NCI-H2081 treated with DMSO at 0.1 percent for 48 hours (cell line): Measurements from ENCODE around the gene HOXA3.

ENCODE experiments used
- DNase-seq: peaks from one replicate; lab custom pipeline; 2025; lab: John Stamatoyannopoulos, UW

The HOXA3 gene

DNA sequence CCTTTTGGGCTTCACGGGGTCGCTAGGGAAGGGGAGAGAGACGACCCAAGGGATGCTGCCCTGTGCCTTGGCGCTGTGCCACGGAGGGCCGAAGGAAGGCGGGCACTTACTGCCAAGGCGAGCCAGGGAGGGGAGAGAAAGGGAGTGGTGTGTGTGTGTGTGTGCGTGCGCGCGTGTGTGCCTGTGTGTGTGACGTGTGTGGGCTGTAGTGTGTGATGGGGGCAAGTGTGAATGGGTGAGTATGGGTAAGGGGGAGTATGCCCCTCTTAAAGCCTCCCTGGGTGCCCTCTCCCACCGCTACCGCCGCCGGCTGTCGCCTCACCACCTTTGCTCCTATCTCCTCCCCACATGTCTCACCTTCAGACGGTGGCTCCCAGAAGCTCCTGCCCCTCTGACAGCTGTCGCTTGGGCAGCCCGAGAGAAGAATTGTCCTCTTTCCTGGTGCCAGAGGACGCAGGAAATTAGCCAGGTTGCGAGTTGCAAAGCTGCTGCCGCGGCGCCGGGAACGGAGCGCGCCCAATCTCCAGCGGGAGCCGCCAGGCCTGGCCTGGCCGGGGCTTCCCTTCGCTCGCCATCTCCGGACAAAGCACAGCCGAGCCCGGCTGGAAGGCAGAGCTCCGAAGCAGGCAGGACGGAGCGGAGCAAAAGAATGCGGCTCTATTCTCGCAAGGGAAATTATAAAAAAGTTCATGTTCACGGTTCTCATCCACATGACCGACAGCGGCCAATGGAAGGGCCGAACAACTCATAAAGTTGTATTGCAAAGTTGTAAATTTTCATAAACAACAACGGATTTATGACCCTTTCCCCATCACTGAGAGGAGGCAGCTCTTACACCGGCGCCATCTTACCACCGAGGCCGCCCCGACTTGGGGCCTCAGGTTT is at the start of gene HOXA3:
TSS of gene HOXA3 (minus strand) at position 653 of the 885 bp plus-strand sequence. CDS start 41,943 bp downstream, outside the sequence.
- DNase-seq: no peak

DNA sequence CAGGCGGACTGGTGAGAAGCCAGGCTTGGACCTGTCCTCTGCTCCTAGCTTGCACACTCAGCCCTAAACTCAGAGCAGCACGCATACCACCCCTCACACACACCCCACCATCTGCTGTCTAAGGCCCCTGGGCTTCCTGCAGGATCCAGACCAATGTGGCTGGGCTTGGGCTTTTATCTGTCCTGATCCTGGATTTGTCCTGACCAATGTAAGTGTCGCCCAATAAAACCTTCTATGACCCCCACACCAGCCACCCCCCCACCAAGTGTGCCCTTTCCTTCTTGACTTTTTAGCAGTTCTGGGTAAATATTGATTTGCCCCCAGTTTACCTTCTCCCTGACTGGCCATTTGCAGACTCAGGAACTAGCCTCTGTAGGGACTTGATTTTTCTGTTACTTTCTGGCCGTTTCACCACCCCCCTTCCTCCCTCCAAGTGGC is 49.2 kb upstream of the HOXA3 start:
- no peak for DNase-seq

DNA sequence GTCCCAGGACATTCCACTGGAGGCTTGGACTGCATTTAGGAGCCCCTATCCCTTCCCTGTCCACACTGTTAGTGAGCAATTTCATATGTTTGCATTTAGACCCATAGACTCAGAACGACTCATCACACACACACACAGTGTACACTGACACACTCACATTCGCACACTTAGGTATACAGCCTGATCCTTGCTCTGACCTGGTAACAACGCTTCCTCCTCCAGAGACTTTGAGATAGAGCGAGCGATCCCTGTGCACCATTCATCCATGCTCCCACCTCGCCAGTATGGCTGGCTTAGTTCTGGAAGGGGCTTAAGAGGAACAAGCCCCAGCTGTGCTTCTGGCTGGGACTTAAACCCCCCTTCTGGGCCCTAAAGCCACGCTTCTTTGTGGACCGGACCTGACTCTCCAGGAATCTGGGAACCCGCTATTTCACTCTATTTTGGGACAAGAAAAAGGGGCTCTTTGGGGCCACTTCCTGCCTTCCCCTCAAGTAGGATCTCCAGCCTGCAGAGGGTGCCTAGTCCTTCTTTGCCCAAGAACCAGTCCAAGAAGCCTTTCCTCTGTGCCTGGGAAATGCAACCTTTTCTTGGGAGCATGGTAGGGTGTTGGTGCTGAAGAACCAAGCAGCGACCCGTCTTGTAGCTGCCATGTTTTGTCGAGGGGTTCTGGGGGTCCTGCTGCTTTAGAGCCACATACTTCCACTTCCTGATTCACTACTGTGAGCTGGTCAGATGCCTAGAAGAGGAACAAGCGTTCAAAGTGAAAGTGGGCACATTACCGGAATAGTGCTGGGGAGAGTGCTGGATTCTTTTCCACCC is 48.6 kb upstream of the HOXA3 start:
- no peak for DNase-seq

DNA sequence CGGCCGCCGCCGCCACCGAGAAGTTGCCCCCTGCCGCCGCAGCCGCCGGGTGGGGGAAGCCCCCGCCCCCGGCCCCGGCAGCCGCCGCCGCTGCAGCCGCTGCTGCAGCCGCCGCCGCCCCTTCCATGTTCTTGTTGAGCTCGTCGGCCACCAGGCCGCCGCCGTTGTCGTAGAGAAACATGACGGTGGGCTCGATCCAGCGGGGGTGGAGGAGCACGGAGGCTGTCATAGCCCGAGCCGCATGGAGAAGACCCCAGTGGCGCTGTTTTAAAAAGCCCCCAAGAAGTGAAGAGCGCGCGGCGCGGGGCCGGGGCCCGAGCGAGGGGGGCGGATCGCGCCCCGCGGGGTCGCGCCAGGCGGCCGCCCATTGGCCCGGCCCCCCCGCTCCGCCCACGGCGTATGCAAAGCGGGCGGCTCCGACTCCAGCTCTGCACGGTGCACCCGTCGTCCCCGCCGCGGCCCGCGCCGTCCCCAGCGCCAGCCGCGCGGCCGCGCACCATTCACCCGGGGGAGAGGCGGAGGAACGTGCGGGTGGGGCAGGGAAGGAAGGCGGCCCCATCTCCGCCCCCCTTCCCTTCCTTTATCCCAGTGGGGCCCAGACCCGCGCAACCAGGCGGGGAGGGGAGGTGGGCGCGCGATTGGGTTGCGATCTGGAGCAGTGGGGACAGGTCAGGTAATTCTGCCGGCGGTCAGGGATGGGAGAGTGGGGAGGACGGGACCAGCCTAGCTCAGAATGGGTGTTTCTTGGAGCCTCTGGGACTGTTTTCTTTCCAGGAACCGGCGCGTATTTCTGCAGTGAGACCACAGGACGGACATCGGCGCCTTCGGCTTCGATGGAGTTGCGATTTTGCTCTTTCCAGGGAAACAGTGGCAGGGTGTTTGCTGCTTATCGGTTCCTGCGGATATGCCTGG is 47.7 kb upstream of the HOXA3 start, which contains the start of gene HOXA13:
TSS of gene HOXA13 (minus strand) at position 243 of the 912 bp plus-strand sequence. CDS start at position 229, 14 bp downstream.
- no peak for DNase-seq

DNA sequence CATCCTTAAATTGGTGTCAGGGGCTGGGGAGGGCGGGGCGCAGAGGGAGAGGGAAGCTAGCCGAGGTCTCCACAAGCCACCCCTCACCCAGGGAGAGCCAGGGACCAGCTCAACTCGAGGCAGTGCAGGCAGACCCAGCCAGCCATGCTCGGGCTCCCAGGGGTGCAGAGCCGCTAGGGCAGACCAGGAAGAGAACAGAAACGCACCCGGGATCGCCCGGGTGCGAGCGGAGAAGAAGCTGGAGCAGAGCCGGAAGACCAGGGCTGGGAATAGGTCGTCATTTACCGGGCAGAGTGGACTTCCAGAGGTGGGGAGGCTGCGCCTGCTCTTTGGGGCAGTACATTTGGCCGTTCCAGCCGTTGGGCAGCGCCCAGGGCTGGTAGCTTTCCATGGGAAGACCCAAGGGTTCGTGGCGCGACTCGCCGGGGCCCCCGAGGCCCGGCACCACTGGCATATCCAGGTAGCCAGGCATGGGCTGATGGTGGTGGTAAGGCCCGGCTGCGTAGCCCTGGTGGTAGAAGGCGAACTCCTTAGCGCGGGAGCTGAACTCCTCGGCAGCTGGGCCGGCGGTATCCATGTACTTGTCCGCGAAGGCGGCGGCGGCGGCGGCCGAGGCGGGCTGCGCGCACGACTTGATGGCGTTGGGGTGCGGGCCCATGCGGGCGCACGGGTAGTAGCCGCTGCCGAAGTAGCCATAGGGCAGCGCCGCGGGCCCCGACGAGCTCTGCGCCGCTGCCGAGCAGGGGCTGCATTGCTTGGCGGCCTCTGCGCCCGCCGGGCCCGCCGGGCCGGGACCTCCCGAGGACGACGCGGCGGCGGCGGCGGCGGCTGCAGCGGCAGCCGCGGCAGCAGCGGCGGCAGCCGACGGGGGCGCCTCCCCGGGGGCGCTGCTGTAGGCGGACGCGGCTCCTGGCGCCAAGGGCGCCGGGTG is 46.8 kb upstream of the HOXA3 start:
- DNase-seq: no peak

DNA sequence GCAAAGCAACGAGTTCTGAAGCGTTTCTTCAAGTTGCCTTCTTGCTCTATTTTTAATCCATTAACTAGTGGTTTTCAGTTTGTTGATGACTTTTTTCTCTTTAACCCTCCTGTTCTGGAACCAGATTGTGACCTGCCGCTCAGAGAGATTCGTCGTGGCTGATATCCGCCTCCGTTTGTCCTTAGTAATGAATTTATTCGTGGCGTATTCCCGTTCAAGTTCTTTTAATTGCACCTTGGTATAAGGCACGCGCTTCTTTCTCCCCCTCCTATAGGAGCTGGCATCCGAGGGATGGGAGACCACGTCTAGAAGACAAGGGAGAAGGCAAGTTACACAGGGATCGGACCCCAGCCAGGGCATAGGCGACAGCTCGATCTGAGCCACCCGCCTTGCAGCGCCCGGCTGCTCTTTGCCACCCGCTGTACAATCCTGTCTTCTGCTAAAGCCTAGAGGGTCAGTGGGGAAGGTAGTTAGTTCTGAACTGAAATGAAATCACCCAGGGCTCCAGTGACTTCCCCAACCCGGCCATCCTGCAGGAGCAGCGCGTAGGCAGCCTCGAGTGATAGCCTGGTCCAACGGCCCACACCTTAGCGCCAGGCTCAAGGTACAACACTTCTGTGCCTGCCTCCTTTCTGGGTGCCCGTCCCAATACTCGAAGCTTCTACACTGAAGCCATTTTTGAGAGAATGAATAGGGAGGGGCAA is 45.9 kb upstream of the HOXA3 start:
- no peak for DNase-seq

DNA sequence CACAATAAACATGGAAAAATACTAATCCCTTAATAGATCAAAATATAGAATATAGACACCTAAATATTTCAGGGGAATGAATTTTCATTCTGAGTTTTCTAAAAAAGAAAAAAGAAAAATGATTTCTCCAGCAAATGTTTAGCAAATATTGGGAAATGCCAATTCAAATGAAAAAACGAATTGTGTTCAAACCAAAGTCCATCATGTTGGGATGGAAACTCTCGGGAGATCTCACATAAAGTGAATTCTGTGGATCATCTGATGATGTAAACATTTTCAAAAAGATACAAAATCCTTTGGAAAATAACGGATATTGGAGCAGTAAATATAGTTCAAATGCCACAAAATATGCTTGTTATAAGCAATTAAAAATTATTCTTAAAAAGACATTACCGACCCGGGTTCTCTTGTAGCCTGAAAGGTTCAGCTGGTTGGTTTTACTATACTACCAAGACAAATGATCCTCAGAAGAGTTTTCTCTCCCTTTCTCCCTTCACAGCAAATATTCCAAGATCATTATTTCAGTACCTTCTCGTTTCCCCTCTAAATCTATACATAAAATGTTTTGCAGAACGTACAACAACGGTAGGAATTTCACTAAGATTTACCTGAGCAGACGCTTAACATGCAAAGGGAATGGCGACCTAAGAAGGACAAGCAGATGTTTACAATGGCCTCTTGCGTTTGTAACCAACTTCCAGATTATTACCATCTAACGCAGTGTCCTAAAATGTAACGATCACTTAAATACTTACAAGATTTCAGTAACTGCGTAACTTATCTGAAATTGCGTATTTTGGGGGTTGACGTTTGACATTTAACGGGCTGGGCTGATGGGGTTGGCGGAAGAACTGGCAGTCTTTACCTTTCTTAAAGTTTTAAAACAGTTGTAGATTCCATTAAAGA is 45.0 kb upstream of the HOXA3 start:
- no peak for DNase-seq

GRCh38 chr7:27196287-27196767 is 43.9 kb upstream of the HOXA3 start:
- DNase-seq: peak; percentile 27

GRCh38 chr7:27194686-27195379 is 42.5 kb upstream of the HOXA3 start:
- no peak for DNase-seq

DNA sequence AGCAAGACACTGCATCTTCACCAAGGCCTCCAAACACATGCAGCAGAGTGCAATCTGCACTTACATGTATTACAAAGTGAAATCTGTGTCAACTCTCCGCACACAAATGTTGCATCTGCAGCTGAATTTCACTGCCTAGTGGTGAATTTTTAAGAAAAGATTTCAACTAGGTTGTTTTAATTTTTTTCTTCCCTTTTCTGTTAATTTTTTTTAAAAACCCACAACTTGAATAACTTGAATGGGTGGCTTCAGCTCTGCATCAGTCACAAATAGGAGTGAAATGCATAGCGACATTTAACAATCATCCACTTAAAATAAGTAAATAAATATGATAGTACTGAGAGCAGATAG is 41.6 kb upstream of the HOXA3 start:
- no peak for DNase-seq

- DNase-seq: no peak
Measured at GRCh38 chr7:27193335-27194001, 41.1 kb upstream of the HOXA3 start.

GRCh38 chr7:27192546-27193334 is 40.4 kb upstream of the HOXA3 start:
- no peak for DNase-seq

DNA sequence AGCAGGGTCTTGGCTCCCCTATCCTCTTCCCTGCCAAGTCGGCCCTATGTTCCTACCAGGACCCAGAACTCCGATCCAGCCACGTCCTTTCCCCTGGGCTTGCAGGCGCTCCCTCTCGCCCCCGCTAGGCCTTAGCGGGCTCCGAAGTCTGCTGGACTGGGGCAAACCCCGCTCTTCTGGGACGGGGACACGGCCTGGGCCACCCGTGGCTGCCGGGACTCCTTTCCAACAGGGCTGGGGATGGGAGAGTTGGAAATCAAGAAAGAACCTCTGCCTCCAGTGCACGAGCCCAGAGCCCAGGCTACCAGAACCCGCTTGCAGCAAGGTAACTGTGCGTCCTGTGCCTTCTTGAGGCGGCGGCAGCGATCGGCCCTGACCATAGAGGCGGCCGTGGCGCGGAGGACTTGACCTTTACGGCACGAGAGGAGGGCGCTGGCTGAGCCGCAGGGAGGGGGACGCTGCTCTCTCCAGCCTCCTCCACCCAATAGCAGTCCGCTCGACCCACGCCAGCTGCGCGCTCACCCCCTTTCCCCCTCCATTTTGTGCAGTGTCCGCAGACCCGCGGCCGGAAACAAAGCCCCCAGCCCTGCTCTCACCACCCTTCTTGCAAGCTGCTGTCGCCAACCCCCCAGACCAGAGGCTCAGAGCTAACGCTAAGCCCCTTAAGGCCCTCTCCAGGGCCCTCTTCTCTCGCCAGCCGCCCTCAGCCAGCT is 39.6 kb upstream of the HOXA3 start:
- DNase-seq: no peak

GRCh38 chr7:27191161-27191731 is 38.9 kb upstream of the HOXA3 start:
- DNase-seq: no peak

- no peak for DNase-seq
Measured at GRCh38 chr7:27189997-27190748, 37.8 kb upstream of the HOXA3 start.
